Activated CD8-positive, alpha-beta T cell treated with anti-CD3 and anti-CD28 coated beads, Interleukin-2, amount 10 ng/mL, durations not matched to agents 7 days and 5 days (primary cell): Measurements from ENCODE around the gene KRT75. TPM values are rescaled to one million over a fixed set of nuclear protein-coding genes. Genes with fewer than 3 reads are reported as not detected.

Experiments used
- ATAC-seq: fragments of 150-1000 bp; cut with Tn5 transposase; one replicate; pipeline ENCODE4 v1.10.0; 2021; ENCODE audit warnings: moderate library complexity
- CTCF ChIA-PET: fragments of 350-600 bp; sonication (Branson Sonifier 250); formaldehyde crosslinking; loops from one replicate; lab custom pipeline; 2021; ENCODE audit warnings: antibody characterized with exemption; lab: Charles Lee
- POLR2A ChIA-PET: fragments of 350-600 bp; sonication (Branson Sonifier 250); formaldehyde crosslinking; loops from one replicate; lab custom pipeline; 2021; ENCODE audit warnings: antibody characterized with exemption; lab: Charles Lee
- DNase-seq: peaks from one replicate; pipeline ENCODE4 v3.0.0-alpha.2; 2020
- H3K27ac Mint-ChIP-seq: one replicate; pipeline ENCODE4 v1.8.0; 2021; ENCODE audit warnings: mild to moderate bottlenecking, mixed read lengths
- H3K27me3 Mint-ChIP-seq: one replicate; pipeline ENCODE4 v1.8.0; 2021; ENCODE audit warnings: low read depth, mixed read lengths
- H3K36me3 Mint-ChIP-seq: one replicate; pipeline ENCODE4 v1.8.0; 2021; ENCODE audit warnings: low read depth, mixed read lengths
- H3K4me1 Mint-ChIP-seq: one replicate; pipeline ENCODE4 v1.8.0; 2021; ENCODE audit warnings: low read depth, mixed read lengths
- H3K4me3 Mint-ChIP-seq: one replicate; pipeline ENCODE4 v1.8.0; 2021; ENCODE audit warnings: mild to moderate bottlenecking, mixed read lengths
- H3K9me3 Mint-ChIP-seq: one replicate; pipeline ENCODE4 v1.8.0; 2022; ENCODE audit warnings: mixed read lengths; ENCODE audit not compliant: insufficient read depth
- total RNA-seq, 2 experiments: library from RNA; stranded (reverse); gene quantifications; one replicate each; pipeline ENCODE4 v1.2.3, GENCODE V29; 2021

KRT75 gene
- total RNA-seq, 2 experiments from 2014 or later, result not detected

- H3K36me3 Mint-ChIP-seq, result no peaks in the 10 kb centered on the region
- CTCF ChIA-PET, result no interaction called here
- DNase-seq, result no peak
- H3K4me3 Mint-ChIP-seq, result no peak overlapping the region
- no peak overlapping the region for H3K27ac Mint-ChIP-seq
- no peaks in the 10 kb centered on the region for H3K9me3 Mint-ChIP-seq
- H3K27me3 Mint-ChIP-seq, result peaks cover 23% of the 10 kb centered on the region
- POLR2A ChIA-PET, result no interaction called here
- H3K4me1 Mint-ChIP-seq, result no peaks in the 10 kb centered on the region
- no peak for ATAC-seq
Observed at GRCh38 chr12:52425466-52425865, 8.7 kb downstream of the KRT75 start.

- peaks cover 17% of the 10 kb centered on the region for H3K27me3 Mint-ChIP-seq
- ATAC-seq (no peak), DNase-seq (no peak)
- no peaks in the 10 kb centered on the region for H3K9me3 Mint-ChIP-seq
- no peak overlapping the region for H3K4me3 Mint-ChIP-seq
- H3K27ac Mint-ChIP-seq, result no peak overlapping the region
- H3K4me1 Mint-ChIP-seq, result no peaks in the 10 kb centered on the region
- POLR2A ChIA-PET, result no interaction called here
- no peaks in the 10 kb centered on the region for H3K36me3 Mint-ChIP-seq
- CTCF ChIA-PET, result no interaction called here
Observed at GRCh38 chr12:52423661-52424500, 10.3 kb downstream of the KRT75 start.

- Mint-ChIP-seq H3K27me3 (peaks cover 16% of the 10 kb centered on the region), H3K27ac (no peak overlapping the region), H3K9me3 (no peaks in the 10 kb centered on the region), H3K4me3 (no peak overlapping the region), H3K4me1 (no peaks in the 10 kb centered on the region), H3K36me3 (no peaks in the 10 kb centered on the region)
- CTCF ChIA-PET, result no interaction called here
- DNase-seq (no peak), ATAC-seq (no peak)
- POLR2A ChIA-PET, result interaction anchor here (0.6 kb wide), 1 partner anchor 177 kb away, joined by 3 read pairs; no protein-coding TSS in a partner anchor
Observed at GRCh38 chr12:52423035-52423434, 11.1 kb downstream of the KRT75 start.

DNA sequence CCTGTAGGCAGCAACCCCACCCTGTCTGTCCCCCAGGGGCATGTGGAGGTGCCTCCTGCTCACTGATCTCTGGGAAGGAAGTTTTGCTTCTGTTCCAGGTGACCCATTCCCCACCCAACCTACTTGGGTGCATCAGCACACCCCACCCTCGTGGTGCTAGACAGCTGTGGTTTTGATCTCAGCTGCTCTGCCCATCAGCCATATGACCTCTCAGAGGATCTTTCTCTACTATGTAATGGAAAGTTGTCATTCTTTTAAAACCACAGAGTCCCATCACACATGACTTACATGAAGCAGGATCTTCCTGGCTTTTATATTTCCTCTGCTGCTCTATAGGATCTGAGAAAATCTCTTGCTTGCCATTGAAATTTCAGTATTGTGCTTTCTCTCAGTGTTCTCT lies 14.5 kb downstream of the KRT75 start:
- Mint-ChIP-seq H3K27ac (no peak overlapping the region), H3K4me1 (no peaks in the 10 kb centered on the region), H3K9me3 (no peaks in the 10 kb centered on the region), H3K27me3 (peaks cover 22% of the 10 kb centered on the region), H3K4me3 (no peak overlapping the region), H3K36me3 (no peaks in the 10 kb centered on the region)
- CTCF ChIA-PET, result no interaction called here
- POLR2A ChIA-PET, result no interaction called here
- ATAC-seq (no peak), DNase-seq (no peak)

DNA sequence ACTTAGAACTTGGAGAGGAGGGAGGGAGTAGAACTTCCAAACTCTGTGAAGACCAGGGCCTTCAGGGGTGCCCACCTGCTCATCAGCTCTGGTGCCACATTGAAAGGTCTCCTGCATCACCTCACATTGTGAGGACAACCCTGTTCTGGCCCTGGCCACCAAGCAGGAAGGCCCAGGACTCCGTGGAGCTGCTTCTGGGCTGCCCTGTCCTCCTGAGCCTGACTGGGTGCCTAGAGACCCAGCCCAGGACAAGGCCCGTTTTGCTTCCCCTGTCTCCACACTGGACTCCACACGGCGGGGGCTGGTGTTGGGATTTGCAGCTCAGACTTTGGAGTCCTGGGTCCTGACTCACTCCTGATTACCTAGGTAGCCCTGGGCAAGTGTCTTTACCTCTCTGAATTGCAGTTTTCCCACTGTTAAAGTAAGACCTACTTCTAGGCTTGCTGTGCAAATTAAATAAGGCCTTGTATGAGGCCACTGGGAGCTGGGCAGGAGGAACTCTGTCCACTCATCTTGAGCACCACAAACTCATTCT lies 15.5 kb downstream of the KRT75 start:
- DNase-seq, result no peak
- H3K9me3 Mint-ChIP-seq, result no peaks in the 10 kb centered on the region
- peaks cover 22% of the 10 kb centered on the region for H3K27me3 Mint-ChIP-seq
- ATAC-seq, result no peak
- no peak overlapping the region for H3K4me3 Mint-ChIP-seq
- H3K27ac Mint-ChIP-seq, result no peak overlapping the region
- POLR2A ChIA-PET, result no interaction called here
- H3K36me3 Mint-ChIP-seq, result no peaks in the 10 kb centered on the region
- CTCF ChIA-PET, result no interaction called here
- no peaks in the 10 kb centered on the region for H3K4me1 Mint-ChIP-seq

- H3K36me3 Mint-ChIP-seq, result no peaks in the 10 kb centered on the region
- no peak overlapping the region for H3K27ac Mint-ChIP-seq
- H3K4me3 Mint-ChIP-seq, result no peak overlapping the region
- no peak for DNase-seq
- no peaks in the 10 kb centered on the region for H3K9me3 Mint-ChIP-seq
- ATAC-seq, result no peak
- H3K27me3 Mint-ChIP-seq, result peaks cover 19% of the 10 kb centered on the region
- ChIA-PET CTCF (no interaction called here), POLR2A (no interaction called here)
- no peaks in the 10 kb centered on the region for H3K4me1 Mint-ChIP-seq
Observed at GRCh38 chr12:52417740-52418139, 16.4 kb downstream of the KRT75 start.

- Mint-ChIP-seq H3K27ac (no peak overlapping the region), H3K36me3 (no peaks in the 10 kb centered on the region), H3K4me1 (no peaks in the 10 kb centered on the region), H3K27me3 (peaks cover 14% of the 10 kb centered on the region), H3K4me3 (no peak overlapping the region), H3K9me3 (no peaks in the 10 kb centered on the region)
- DNase-seq (no peak), ATAC-seq (no peak)
- CTCF ChIA-PET, result no interaction called here
- POLR2A ChIA-PET, result no interaction called here
Observed at GRCh38 chr12:52416795-52417194, 17.4 kb downstream of the KRT75 start.

DNA sequence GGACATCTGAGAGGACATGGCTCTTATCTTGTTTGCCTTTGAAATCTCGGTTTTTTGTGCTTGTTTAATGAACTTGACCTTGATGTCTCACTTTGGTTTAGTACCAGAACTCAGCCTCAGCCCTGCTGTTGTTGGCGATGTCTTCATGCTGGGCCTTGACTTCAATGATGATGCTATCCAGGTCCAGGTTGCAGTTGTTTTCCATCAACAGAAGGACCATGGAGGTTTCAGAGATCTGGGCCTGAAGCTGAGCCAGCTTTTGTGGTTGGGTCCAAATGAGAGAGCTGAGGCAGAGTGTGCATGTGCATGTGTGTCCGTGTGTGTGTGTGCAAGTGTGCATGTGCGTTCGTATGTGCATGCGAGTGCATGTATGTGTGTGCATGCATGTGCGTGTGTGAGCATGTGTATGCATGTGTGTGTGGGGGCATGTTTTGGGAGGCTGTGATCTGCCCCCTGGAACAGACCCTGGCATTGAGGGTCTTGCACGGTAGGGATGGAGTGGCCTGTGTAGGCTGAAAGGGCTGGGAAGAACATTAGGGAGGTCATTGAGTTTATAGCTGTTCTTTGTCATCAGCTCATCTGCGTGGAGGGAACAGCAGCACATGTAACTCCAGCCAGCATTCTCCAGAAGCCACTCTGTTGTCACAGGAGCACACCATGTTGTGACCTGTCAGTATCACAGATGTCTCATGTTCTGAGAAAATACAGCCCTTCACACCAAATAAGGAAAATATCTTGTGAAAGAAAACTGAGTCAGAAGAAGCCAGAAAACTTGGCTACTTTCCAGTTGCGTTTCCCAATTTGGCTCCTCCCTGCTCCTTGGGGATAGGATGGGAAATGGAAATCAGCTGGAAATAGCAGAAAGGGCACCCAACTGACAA lies 18.1 kb downstream of the KRT75 start:
- ChIA-PET POLR2A (no interaction called here), CTCF (no interaction called here)
- Mint-ChIP-seq H3K4me1 (no peaks in the 10 kb centered on the region), H3K9me3 (no peaks in the 10 kb centered on the region), H3K36me3 (no peaks in the 10 kb centered on the region), H3K4me3 (no peak overlapping the region), H3K27ac (no peak overlapping the region), H3K27me3 (peaks cover 15% of the 10 kb centered on the region)
- DNase-seq (no peak), ATAC-seq (no peak)

- Mint-ChIP-seq H3K4me1 (no peaks in the 10 kb centered on the region), H3K27me3 (peaks cover 13% of the 10 kb centered on the region), H3K9me3 (no peaks in the 10 kb centered on the region), H3K4me3 (no peak overlapping the region), H3K36me3 (no peaks in the 10 kb centered on the region), H3K27ac (no peak overlapping the region)
- ChIA-PET POLR2A (no interaction called here), CTCF (no interaction called here)
- no peak for ATAC-seq
- DNase-seq, result no peak
Observed at GRCh38 chr12:52414936-52415335, 19.2 kb downstream of the KRT75 start.

GRCh38 chr12:52413782-52414345 lies 20.3 kb downstream of the KRT75 start:
- DNase-seq, result no peak
- no peak for ATAC-seq
- ChIA-PET POLR2A (no interaction called here), CTCF (interaction anchor here (0.9 kb wide), 1 partner anchor 14 kb away, joined by 3 read pairs; no protein-coding TSS in a partner anchor)
- no peaks in the 10 kb centered on the region for H3K36me3 Mint-ChIP-seq
- no peak overlapping the region for H3K4me3 Mint-ChIP-seq
- no peaks in the 10 kb centered on the region for H3K4me1 Mint-ChIP-seq
- peaks cover 12% of the 10 kb centered on the region for H3K27me3 Mint-ChIP-seq
- H3K9me3 Mint-ChIP-seq, result no peaks in the 10 kb centered on the region
- H3K27ac Mint-ChIP-seq, result no peak overlapping the region

GRCh38 chr12:52413202-52413601 lies 21.0 kb downstream of the KRT75 start:
- CTCF ChIA-PET, result no interaction called here

More at GRCh38 chr12:52413202-52413601, 21.0 kb downstream of the KRT75 start:
- H3K27ac Mint-ChIP-seq, result no peak overlapping the region
- DNase-seq (no peak), ATAC-seq (no peak)
- POLR2A ChIA-PET, result no interaction called here
- H3K4me1 Mint-ChIP-seq, result no peaks in the 10 kb centered on the region
- no peaks in the 10 kb centered on the region for H3K9me3 Mint-ChIP-seq
- H3K27me3 Mint-ChIP-seq, result peaks cover 15% of the 10 kb centered on the region
- no peak overlapping the region for H3K4me3 Mint-ChIP-seq
- H3K36me3 Mint-ChIP-seq, result no peaks in the 10 kb centered on the region
